COLO668 (cell line): Measurements from ENCODE around the gene ATXN1.
A peak's percentile ranks its signal among the peaks of the same experiment; 100 is the strongest.

Experiments used
- DNase-seq: peaks from one replicate; lab custom pipeline; 2025; ENCODE audit not compliant: unreplicated experiment; lab: John Stamatoyannopoulos, UW

ATXN1 gene

GRCh38 chr6:16591396-16592222 lies 169.7 kb downstream of the ATXN1 start:
- DNase-seq = no peak

- DNase-seq = no peak
Measured at GRCh38 chr6:16585805-16586204, 175.5 kb downstream of the ATXN1 start.

- no peak for DNase-seq
Measured at GRCh38 chr6:16583144-16583762, 178.0 kb downstream of the ATXN1 start.

GRCh38 chr6:16582446-16583143 lies 178.7 kb downstream of the ATXN1 start:
- no peak for DNase-seq

- DNase-seq = no peak
Measured at GRCh38 chr6:16578695-16579285, 182.5 kb downstream of the ATXN1 start.

GRCh38 chr6:16576451-16577368 lies 184.6 kb downstream of the ATXN1 start:
- DNase-seq = peak; percentile 37

GRCh38 chr6:16575655-16576054 lies 185.6 kb downstream of the ATXN1 start:
- DNase-seq = no peak

GRCh38 chr6:16572943-16573342 lies 188.3 kb downstream of the ATXN1 start:
- DNase-seq = no peak

GRCh38 chr6:16572317-16572716 lies 188.9 kb downstream of the ATXN1 start:
- no peak for DNase-seq

- DNase-seq = no peak
Measured at GRCh38 chr6:16570946-16571345, 190.3 kb downstream of the ATXN1 start.

GRCh38 chr6:16570221-16570553 lies 191.1 kb downstream of the ATXN1 start:
- no peak for DNase-seq

- no peak for DNase-seq
Measured at GRCh38 chr6:16568128-16568527, 193.1 kb downstream of the ATXN1 start.

GRCh38 chr6:16567071-16567470 lies 194.2 kb downstream of the ATXN1 start:
- DNase-seq = no peak

GRCh38 chr6:16564436-16564835 lies 196.8 kb downstream of the ATXN1 start:
- DNase-seq = no peak

- DNase-seq = no peak
Measured at GRCh38 chr6:16563628-16564240, 197.5 kb downstream of the ATXN1 start.

- DNase-seq = no peak
Measured at GRCh38 chr6:16562498-16562897, 198.8 kb downstream of the ATXN1 start.

- no peak for DNase-seq
Measured at GRCh38 chr6:16559071-16559470, 202.2 kb downstream of the ATXN1 start.

GRCh38 chr6:16555550-16555949 lies 205.7 kb downstream of the ATXN1 start:
- no peak for DNase-seq

- no peak for DNase-seq
Measured at GRCh38 chr6:16553531-16553930, 207.7 kb downstream of the ATXN1 start.

GRCh38 chr6:16551466-16551865 lies 209.8 kb downstream of the ATXN1 start:
- no peak for DNase-seq
